NCI-H2227 (cell line): ENCODE measurements around the gene NCAM2.
"Not testable (repeated sequence)": the region's sequence is repeated elsewhere in the genome, so short reads cannot be mapped to it uniquely, and the experiment has no call there.

ENCODE experiments used
- DNase-seq: peaks from one replicate; lab custom pipeline; 2025; ENCODE audit not compliant: unreplicated experiment; lab: John Stamatoyannopoulos, UW

The NCAM2 gene

DNA sequence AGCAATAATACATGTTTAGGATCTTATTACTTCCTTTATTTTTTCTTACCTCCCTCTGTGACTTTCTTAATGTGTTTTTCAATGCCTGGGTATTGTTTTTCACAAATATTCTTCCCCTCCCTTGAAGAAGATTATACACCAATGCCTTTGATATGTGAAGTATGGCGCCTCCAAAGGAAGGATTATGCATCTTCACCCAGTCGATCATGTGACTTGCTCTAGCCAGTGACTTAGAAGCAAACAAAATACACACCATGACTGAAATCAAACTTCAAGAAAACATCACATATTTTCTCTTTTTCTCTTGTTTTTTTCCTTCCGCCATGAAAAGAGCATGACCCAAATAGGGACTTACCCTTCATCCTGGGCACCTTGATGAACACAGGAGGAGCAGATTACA is 297.1 kb downstream of the NCAM2 start:
- DNase-seq = no peak

DNA sequence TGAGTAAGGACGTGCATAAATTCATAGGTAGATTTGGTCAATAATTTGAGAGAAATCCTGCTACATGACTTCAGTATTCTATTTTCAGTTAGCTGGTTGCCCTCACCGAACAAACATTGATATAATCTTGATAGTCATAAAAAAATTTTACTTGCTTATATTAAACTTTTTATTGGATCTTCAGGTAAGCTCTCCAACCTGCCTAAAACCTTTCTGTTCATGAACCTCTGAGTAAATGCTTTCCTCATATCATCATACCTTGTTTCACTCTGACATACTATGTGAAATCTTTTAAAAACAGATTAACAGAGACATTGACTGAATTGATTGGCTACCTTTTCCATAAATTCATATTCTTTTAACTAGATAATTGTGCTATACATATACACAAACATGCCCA is 299.0 kb downstream of the NCAM2 start:
- no peak for DNase-seq

DNA sequence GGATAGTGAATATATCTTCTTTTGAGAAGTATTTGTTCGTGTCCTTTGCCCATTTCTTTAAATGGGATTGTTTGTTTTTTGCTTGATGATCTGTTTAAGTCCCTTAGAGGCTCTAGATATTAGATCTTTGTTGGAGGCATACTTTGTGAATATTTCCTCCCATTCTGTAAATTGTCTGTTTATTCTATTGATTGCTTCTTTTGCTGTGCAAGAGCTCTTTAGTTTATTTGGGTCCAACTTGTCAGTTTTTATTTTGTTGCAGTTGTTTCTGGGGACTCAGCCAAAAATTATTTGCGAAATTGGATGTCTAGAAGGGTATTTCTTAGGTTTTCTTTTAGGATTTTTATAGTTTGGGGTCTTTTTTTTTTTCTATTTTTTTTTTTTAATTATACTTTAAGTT is 302.8 kb downstream of the NCAM2 start:
- DNase-seq = no peak

DNA sequence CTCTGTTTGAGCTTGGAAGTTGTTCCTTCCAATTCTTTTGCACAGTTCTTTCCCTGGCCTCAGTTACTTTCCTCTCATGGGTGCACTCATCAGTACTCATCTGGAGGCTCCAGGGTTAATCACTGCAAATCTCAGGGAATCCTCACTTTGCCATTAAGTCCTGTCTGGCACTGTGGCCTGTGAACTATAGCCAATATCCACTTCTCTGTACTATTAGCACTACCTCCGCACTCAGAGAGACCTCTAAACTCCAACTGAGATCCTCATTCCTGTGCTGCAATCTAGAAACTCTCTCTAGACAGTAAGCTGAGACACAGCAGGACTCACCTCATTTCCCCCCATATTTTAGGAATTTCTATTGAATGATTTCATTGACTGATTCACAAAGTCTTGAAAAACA is 311.3 kb downstream of the NCAM2 start:
- DNase-seq = no peak

DNA sequence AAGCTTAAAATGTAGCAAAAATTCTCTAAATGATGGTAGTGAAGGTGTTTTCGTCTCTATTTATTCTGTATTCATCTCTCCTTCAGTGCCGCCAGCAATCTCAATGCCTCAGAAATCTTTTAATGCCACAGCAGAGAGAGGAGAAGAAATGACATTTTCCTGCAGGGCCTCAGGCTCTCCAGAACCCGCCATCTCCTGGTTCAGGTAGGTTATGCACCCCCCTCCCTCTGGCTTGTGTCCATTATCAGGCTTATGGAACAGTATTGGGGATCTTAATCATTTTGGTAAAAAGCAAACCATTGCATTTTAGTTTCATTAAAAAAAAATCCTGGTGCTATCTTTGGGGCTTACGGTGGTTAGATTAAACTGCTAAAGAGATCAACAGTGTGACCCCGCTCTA is 326.1 kb downstream of the NCAM2 start:
- DNase-seq = no peak

DNA sequence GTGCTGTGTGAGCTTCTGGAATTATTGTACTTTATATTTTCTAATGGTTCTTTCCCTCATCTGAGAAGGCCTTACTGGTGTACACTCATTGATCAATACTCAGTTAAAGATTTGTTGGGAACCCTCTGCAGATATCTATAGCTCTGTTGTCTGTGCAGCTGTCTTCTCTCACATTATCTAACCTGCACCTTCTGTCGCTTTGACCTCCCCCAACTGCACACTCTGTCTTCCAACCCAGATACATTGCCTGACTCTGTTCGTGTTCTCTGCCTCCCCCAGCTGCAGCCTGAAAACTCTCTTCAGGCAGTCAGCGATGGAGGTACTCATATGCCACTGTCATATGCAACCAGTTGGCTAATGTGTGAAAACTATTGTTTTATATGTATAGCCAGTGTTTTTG is 334.3 kb downstream of the NCAM2 start:
- no peak for DNase-seq

DNA sequence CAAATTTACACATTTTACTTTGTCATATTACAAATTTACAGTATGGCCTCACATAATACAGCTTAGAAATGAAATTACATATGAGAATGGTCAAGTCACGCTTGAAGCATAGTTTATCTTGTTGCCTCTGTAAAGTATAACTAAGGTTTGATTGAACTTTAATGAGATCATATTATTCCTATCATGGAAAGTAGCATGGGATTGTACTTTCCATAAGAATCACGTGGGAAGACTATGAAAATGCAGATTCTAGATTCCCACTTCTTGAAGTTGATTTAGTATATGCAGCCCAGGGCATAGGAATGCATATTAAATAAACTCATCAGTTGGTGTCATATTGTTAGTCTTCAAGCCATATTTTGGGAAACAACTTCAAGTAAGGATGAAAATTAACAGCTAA is 342.8 kb downstream of the NCAM2 start:
- no peak for DNase-seq

DNA sequence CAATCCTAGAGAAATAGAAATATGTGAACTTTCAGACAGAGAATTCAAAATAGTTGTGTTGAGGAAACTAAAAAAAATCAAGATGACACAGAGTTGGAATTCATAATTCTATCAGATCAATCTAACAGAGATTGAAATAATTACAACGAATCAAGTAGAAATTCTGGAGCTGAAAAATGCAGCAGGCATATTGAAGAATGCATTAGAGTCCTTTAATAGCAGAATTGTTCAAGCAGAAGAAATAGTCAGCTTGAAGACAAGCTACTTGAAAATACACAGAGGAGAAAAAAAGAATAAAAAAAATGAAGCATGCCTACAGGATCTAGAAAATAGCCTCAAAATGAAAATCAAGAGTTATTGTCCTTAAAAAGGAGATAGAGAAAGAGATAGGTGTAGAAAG is 347.1 kb downstream of the NCAM2 start:
- DNase-seq = no peak

DNA sequence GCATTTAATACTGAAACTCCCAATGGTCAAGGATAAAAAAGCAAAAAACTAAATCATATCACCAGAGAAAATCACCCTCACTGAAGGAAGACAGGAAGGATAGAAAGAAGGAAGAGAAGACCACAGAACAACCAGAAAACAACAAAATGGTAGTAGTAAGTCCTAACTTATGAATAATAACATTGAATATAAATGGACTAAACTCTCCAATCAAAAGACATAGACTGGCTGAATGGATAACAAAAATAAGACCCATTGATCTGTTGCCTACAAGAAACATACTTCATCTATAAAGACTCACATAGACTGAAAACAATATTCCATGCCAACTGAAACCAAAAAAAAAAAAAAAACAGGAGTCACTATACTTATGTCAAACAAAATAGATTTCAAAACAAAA is 347.7 kb downstream of the NCAM2 start:
- no peak for DNase-seq

DNA sequence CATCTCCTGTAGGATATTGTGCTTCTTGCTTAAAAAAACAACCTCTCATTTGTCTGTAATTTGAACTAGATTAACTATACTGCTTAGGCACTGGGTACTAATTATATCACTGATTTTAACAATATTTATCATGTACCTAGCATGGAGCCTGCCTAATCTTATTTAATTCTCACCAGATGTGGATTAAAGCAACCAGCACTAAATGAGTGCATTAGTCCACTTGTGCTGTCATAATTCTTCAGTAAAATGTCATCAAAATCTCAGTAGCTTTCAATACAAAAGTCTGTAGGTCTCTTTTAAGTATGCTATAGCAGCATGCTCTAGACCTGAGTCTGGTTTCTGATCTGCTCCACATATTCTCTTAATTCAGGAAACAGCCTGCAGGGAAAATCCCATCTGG is 368.1 kb downstream of the NCAM2 start:
- no peak for DNase-seq

DNA sequence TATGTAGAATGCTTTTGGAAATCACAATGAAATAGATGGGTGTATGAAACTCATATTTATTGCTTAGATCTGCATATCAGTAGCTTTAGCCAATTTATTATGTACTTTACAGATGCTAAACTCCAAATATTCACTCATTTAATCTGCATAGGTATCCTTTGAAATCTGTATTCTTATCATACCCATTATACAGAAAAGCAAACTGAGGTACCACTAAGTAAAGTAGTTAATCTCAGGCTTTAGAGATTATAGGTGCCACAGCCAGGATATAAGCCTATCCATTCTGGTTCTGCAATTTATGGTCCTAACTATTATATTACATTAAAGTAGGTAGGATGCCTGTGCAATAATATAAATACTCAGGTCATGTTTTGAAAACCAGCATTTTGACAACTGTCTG is 369.4 kb downstream of the NCAM2 start:
- DNase-seq = no peak

DNA sequence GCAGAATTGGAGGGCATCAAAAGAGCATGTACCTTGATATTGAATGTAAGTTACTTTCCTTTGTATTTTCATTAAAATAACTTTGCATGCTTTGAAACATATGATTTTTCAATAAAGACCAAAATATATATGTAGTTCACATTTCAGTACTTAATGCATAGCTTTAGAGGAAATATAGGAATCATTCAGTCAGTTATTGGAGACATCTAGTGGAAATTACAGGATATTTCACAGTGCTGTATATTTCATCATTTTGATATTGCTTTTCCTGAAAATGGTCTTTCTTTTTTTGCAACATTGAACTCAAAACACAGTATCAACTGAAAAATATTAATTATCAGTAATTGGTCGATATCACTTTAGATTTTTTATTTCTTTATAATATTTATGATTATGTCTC is 375.8 kb downstream of the NCAM2 start:
- peak; percentile 54 for DNase-seq

DNA sequence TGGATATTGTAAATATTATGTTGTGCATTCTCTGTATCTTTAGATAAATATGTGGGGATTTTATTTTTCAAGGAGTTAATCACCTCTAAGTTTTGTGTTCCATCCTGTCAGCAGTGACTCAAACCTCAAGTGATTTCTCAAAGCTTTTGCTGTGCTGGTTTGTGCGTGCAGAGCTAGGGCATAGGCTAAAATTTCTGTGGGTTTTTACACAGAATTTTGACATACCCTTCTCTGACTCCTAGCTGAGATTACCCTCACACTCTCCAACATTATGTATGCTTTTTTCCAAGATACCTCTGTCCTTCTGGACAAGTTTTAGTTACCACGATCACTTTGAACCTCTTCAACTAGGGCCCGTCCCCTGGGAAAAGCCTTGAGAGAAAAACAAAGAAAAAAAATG is 384.9 kb downstream of the NCAM2 start:
- DNase-seq = peak; percentile 60

DNA sequence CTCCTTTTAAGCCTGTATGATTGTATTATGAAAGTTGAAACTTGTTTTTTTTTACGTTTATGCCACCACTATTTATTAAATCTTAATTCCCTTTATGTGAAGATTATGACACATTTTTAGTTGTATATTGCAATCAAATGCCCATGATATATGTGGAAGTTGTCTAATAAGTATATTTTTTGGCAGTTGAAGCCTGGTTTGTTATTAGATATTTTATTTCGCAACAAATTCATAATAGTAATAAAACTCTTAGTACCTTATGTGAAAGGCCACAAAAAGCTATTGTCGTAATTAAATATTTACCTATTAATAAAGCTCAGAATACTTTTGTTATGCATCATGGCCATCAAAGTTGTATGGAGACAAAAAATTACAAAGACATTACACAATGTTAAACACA is 386.8 kb downstream of the NCAM2 start:
- no peak for DNase-seq

DNA sequence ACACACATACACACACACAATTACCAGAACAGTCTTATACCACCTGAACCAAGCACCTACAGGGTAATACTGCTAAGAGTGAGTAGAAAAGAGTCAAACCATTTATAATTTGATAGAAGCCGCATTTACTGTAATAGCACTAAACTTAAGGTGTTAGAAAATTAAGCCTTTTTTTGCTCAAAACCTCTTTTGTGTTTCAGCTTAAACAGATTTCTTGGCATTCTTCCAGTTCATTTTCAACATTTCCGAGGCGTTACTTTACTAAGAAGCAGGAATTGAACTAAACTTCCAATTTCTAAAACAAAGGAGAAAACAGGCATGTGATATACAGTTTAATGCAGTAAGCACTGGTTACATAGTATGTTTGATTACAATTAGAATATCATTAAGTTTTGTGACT is 387.2 kb downstream of the NCAM2 start:
- peak; percentile 57 for DNase-seq

DNA sequence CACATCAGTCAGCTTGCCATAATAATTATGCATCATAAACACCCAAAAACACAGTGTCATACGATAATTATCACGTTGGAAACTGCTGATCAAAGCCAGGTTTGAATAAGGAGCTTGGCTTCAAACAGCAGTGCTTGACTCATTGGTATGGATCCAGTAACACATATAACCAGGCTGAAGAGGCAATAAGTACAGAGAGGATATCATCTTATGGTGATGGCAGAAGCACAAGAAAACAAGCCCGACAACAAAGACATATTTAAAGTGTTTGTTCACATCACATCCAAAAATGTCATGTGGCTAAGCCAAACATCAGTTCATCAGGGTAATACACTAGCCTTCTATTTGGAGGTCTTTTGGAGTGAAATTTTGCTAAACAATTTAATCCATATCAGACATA is 389.7 kb downstream of the NCAM2 start:
- peak; percentile 39 for DNase-seq

DNA sequence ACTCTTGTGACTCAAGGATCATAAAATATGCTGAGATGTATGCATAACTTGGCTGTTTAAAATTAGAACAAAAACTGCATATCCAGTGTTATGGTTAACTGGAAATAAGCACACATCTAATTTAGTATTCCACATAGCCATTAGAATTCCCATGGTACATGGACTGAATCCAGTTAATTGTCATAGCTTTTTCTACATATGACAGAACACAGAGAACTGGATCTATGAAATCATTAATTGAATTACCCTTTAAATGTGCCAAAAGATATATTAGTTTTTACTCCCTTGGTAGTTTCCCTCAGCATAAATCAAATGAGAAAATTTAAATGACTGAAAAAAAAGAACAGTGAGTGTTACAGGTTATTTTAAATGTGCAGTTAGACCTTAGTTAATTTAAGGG is 395.9 kb downstream of the NCAM2 start:
- no peak for DNase-seq

DNA sequence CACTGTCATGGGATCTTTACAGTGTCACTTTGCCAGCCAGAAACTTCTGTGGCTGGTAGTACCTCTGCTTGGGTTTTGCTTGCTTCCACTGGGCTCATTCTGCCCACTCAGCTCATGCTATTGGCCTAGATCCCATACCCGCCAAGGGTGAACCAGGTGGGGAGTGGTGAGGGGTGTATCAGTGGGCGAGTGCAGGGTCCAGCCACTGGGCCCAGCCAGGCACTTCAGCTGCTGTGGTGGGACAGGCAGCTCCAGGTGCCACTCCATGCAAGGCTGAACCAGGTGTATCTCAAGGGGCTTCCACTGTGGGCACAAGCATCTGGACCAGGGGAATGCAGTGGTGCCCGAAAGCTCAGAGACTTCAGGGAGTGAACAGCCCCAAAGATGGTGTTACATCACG is 398.2 kb downstream of the NCAM2 start:
- no peak for DNase-seq

DNA sequence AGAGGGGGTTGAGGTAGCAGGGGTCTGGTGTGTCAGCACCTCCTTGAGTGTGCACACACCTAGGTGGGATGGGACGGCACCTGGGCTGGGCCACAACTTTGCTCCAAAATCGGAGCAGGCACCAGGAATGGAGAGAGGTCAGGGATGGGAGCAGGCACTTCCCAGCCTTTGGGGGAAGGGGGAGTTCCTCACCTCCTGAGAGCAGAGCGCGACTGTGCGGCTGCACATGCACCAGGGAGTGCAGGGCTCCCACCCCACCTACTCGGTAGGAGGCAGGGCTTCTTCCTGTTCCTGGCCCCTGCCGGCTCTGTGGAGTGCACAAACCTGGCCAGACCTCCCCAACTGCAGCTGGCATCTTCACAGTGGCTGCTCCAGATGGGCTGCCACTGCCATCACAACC is 399.3 kb downstream of the NCAM2 start:
- DNase-seq = no peak

DNA sequence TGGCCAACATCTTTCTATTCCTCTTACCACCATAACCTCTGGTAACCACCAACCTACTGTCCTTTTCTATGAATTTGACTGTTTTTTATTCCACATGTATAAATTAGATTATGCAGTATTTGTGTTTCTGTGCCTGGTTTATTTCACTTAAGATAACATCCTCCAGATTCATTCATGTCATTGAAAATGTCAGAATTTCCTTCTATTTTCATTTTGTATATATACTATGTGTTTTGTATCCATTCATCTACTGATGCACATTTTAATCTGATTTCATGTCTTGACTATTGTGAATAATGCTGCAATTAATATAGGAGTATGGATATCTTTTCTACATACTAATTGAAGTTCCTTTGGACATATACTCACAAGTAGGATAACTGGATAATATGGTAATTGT is 403.2 kb downstream of the NCAM2 start:
- DNase-seq = no peak

DNA sequence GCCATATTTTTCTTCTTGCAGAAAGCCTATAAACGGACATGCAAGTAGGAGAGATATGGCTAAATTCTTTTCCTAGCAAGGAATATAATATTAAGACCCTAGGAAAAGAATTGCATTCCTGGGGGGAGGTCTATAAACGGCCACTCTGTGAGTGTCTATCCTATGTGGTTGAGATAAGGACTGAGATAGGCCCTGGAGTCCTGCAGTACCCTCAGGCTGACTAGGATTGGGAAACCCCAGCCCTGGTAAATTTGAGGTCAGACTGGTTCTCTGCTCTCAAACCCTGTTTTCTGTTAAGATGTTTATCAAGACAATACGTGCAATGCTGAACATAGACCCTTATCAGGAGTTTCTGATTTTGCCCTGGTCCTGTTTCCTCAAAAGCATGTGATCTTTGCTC is 404.0 kb downstream of the NCAM2 start:
- DNase-seq = not testable (repeated sequence)

DNA sequence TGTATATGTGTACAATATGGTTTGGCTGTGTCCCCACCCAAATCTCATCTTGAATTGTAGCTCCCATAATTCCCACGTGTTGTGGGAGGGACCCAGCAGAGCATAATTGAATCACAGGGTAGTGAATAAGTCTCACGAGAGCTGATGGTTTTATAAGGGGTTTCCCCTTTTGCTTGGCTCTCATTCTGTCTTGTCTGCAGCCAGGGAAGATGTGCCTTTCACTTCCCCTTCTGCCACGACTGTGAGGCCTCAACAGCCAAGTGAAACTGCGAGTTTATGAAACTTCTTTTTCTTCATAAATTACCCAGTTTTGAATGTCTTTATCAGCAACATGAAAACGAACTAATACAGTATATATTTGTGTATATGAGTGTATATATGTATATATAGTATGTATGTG is 406.1 kb downstream of the NCAM2 start:
- not testable (repeated sequence) for DNase-seq

DNA sequence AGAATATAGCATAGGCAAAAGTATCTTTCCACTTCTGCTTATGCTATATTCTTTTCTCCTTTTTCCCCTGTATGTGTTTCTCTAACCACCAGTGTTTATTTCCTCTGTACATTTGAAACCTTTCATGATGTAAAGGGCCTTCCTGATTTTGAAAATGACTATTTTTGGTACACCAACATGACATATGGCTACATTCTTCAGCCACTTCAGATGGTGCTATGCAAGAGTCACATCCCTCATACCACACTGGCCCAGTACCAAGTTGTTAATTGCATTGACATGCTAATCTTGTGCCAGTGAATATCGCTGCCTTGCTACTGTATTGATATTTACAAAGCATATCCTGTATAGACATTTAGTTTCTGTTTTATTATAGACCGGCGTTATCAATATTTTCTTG is 408.7 kb downstream of the NCAM2 start:
- DNase-seq = no peak

DNA sequence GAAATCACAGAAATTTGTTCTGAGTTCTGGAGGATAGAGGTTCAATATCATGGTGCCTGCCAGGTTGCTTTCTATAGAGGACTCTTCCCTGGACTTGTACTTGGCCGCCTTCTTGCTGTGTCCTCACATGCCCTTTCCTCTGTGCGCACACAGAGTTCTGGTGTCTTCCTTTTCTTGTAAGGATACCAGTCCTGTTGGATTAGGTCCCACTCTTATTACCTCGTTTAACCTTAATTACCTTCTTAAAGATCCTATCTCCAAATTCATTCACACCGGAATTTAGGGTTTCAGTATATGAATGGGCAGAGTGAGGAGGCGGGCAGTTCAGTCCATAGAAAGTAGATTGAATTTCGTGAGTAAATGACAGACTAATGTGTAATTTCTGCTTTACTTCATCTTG is 413.9 kb downstream of the NCAM2 start:
- DNase-seq = peak; percentile 81
